ENCODE data around the gene HIVEP3.

DNA sequence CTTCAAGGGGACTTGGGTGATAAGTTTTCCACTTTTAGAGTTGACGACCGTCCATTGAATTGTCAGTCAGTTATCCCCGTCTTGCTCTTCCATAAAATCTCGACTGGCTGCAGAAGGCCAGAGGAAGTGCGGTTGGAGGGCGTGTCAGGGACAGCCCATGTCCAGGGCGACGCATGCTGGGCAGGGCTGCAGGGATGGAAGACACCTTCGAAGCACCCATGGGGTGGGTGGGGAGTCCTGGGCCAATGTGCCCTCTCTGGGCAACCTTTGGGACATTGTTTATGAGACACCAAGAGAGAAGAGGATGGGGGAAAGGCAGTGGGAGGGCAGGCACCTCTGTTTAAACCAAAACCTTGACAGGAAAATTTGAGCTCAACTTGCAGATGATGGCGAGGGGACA lies 395.7 kb downstream of the HIVEP3 start:
- TF ChIP-seq, protein P1, sequence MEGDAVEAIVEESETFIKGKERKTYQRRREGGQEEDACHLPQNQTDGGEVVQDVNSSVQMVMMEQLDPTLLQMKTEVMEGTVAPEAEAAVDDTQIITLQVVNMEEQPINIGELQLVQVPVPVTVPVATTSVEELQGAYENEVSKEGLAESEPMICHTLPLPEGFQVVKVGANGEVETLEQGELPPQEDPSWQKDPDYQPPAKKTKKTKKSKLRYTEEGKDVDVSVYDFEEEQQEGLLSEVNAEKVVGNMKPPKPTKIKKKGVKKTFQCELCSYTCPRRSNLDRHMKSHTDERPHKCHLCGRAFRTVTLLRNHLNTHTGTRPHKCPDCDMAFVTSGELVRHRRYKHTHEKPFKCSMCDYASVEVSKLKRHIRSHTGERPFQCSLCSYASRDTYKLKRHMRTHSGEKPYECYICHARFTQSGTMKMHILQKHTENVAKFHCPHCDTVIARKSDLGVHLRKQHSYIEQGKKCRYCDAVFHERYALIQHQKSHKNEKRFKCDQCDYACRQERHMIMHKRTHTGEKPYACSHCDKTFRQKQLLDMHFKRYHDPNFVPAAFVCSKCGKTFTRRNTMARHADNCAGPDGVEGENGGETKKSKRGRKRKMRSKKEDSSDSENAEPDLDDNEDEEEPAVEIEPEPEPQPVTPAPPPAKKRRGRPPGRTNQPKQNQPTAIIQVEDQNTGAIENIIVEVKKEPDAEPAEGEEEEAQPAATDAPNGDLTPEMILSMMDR (IDR thresholded peaks at IDR 0.05) = no peak
- TF ChIP-seq EZH2 (IDR thresholded peaks at IDR 0.05) (no peak), EZH2phosphoT487 (IDR thresholded peaks at IDR 0.05) (no peak)
